ENCODE data around the gene UBXN1. TPM values are rescaled to one million over a fixed set of nuclear protein-coding genes. Genes with fewer than 3 reads are reported as not detected.

The UBXN1 gene
- total and polyA plus RNA-seq, 10 of the 15 experiments (the other 5 are each of a cell fraction or from before 2014, with no cell fraction given): 7.0 to 173 (median 106) TPM

- TF ChIP-seq RB1 (IDR thresholded peaks at IDR 0.05; ENCODE audit: borderline replicate concordance) (peak; percentile 76; the same call in 1 of the 2 replicates), TBL1XR1 (IDR thresholded peaks at IDR 0.05; ENCODE audit: low read depth, low read length) (no peak), SMAD1 (IDR thresholded peaks at IDR 0.05; ENCODE audit: low read depth, partially characterized antibody) (peak; percentile 54), MTA3 (IDR thresholded peaks at IDR 0.05; ENCODE audit: borderline replicate concordance, low read length) (no peak; the same call in 1 of the 2 replicates), LARP7 (IDR thresholded peaks at IDR 0.05) (peak; percentile 82), PKNOX1 (IDR thresholded peaks at IDR 0.05) (peak; percentile 77), TAF1 (IDR thresholded peaks at IDR 0.05; ENCODE audit: borderline replicate concordance, low read depth, low read length) (peak; percentile 94), SP1 (IDR thresholded peaks at IDR 0.05; ENCODE audit: low read depth, low read length) (peak; percentile 68), CHD1 (IDR thresholded peaks at IDR 0.05; ENCODE audit: low read depth, low read length) (0 out of 2 replicates have a peak, but pooled peaks have one; percentile 51), CREM (IDR thresholded peaks at IDR 0.05; ENCODE audit: low read depth) (peak; percentile 83; the same call in 1 of the 2 replicates), FOXM1 (IDR thresholded peaks at IDR 0.05; ENCODE audit: low read depth, low read length) (no peak), E2F4 (IDR thresholded peaks at IDR 0.05; ENCODE audit: low read depth, low read length) (peak; percentile 72), CEBPB (IDR thresholded peaks at IDR 0.05; ENCODE audit: borderline replicate concordance in 1 of 2, low read depth in 2 of 2, low read length in 2 of 2) (no peak), EGR1 (IDR thresholded peaks at IDR 0.05; ENCODE audit: borderline replicate concordance in 1 of 2, low read depth in 2 of 2, low read length in 2 of 2) (peak in 1 of 2 experiments; percentile 93; a peak in 2 of 3 replicates), TCF3 (IDR thresholded peaks at IDR 0.05; ENCODE audit: borderline replicate concordance, insufficient read depth, low read depth, low read length) (no peak), NR2C1 (IDR thresholded peaks at IDR 0.05) (peak; percentile 95), DPF2 (IDR thresholded peaks at IDR 0.05) (peak; percentile 71), POLR2A (IDR thresholded peaks at IDR 0.05; ENCODE audit: low read depth, low read length) (peak; percentile 94), YY1 (IDR thresholded peaks at IDR 0.05; ENCODE audit: low read depth, low read length) (peak; percentile 99), GATAD2B (conservative IDR thresholded peaks at IDR 0.05; ENCODE audit: low read depth) (peak; percentile 70), POLR2AphosphoS5 (IDR thresholded peaks at IDR 0.05; ENCODE audit: low read length) (peak; percentile 92), EP300 (IDR thresholded peaks at IDR 0.05; ENCODE audit: borderline replicate concordance in 1 of 2, control insufficient read depth in 1 of 2, low read depth in 2 of 2, low read length in 2 of 2) (no peak), CBX5 (IDR thresholded peaks at IDR 0.05; ENCODE audit: low read depth) (no peak), NR2C2 (IDR thresholded peaks at IDR 0.05; ENCODE audit: borderline replicate concordance, control insufficient read depth, insufficient read length, low read depth) (no peak), HCFC1 (IDR thresholded peaks at IDR 0.05; ENCODE audit: low read length) (no peak), ZBTB33 (IDR thresholded peaks at IDR 0.05) (no peak), RELA (IDR thresholded peaks at IDR 0.05; ENCODE audit: borderline replicate concordance, partially characterized antibody) (no peak)
These were observed 32.7 kb downstream of the UBXN1 start, which contains the start of gene GANAB (continued) for GRCh38 chr11:62645946-62646824.
